ENCODE measurements around the gene SULT1A1. TPM values are rescaled to one million over a fixed set of nuclear protein-coding genes. Genes with fewer than 3 reads are reported as not detected.

Gene SULT1A1
- total RNA-seq, 1 experiment from 2014 or later, result 5.3 TPM

GRCh38 chr16:28563218-28563617, 46.6 kb downstream of the SULT1A1 start:
- no peaks in the 10 kb centered on the region for H3K4me1 Mint-ChIP-seq (ENCODE audit: insufficient read depth, unreplicated experiment)

GRCh38 chr16:28562199-28562598, 47.6 kb downstream of the SULT1A1 start:
- H3K9me3 Mint-ChIP-seq (ENCODE audit: unreplicated experiment), result peaks cover 7% of the 10 kb centered on the region
- no TSS peak for BruUV-seq (replicated peaks)
- ChIA-PET CTCF (no interaction called here), POLR2A (no interaction called here)
- H3K4me3 Mint-ChIP-seq (ENCODE audit: unreplicated experiment), result no peak overlapping the region
- no peak overlapping the region for H3K27ac Mint-ChIP-seq (ENCODE audit: low read depth, unreplicated experiment)
- peaks cover 15% of the 10 kb centered on the region for H3K36me3 Mint-ChIP-seq (ENCODE audit: insufficient read depth, unreplicated experiment)
- DNase-seq (ENCODE audit: unreplicated experiment), result no peak
- no peaks in the 10 kb centered on the region for H3K27me3 Mint-ChIP-seq (ENCODE audit: insufficient read depth, unreplicated experiment)
- no peak for TF ChIP-seq CTCF (IDR thresholded peaks at IDR 0.05; ENCODE audit: unreplicated experiment)
- H3K4me1 Mint-ChIP-seq (ENCODE audit: insufficient read depth, unreplicated experiment), result no peaks in the 10 kb centered on the region
- intact Hi-C loops (cut with micrococcal nuclease), result no loop called here

More at GRCh38 chr16:28563218-28563617, 46.6 kb downstream of the SULT1A1 start:
- H3K27me3 Mint-ChIP-seq (ENCODE audit: insufficient read depth, unreplicated experiment), result no peaks in the 10 kb centered on the region
- TF ChIP-seq CTCF (IDR thresholded peaks at IDR 0.05; ENCODE audit: unreplicated experiment), result no peak
- ChIA-PET POLR2A (interaction anchor here (1.3 kb wide), 1 partner anchor 9 kb away, joined by 4 read pairs; no protein-coding TSS in a partner anchor), CTCF (interaction anchor here (1.3 kb wide), 1 partner anchor 8 kb away, joined by 4 read pairs; no protein-coding TSS in a partner anchor)
- no TSS peak for BruUV-seq (replicated peaks)
- intact Hi-C loops (cut with micrococcal nuclease), result no loop called here
- H3K4me3 Mint-ChIP-seq (ENCODE audit: unreplicated experiment), result no peak overlapping the region
- no peak overlapping the region for H3K27ac Mint-ChIP-seq (ENCODE audit: low read depth, unreplicated experiment)
- DNase-seq (ENCODE audit: unreplicated experiment), result no peak
- H3K9me3 Mint-ChIP-seq (ENCODE audit: unreplicated experiment), result peaks cover 7% of the 10 kb centered on the region
- H3K36me3 Mint-ChIP-seq (ENCODE audit: insufficient read depth, unreplicated experiment), result peaks cover 11% of the 10 kb centered on the region

- Mint-ChIP-seq H3K27ac (ENCODE audit: low read depth, unreplicated experiment) (no peak overlapping the region), H3K9me3 (ENCODE audit: unreplicated experiment) (peaks cover 7% of the 10 kb centered on the region), H3K36me3 (ENCODE audit: insufficient read depth, unreplicated experiment) (peaks cover 15% of the 10 kb centered on the region), H3K27me3 (ENCODE audit: insufficient read depth, unreplicated experiment) (no peaks in the 10 kb centered on the region), H3K4me1 (ENCODE audit: insufficient read depth, unreplicated experiment) (no peaks in the 10 kb centered on the region), H3K4me3 (ENCODE audit: unreplicated experiment) (no peak overlapping the region)
- CTCF ChIA-PET, result no interaction called here
- TF ChIP-seq CTCF (IDR thresholded peaks at IDR 0.05; ENCODE audit: unreplicated experiment), result no peak
- BruUV-seq (replicated peaks), result no TSS peak
- intact Hi-C loops (cut with micrococcal nuclease), result no loop called here
- POLR2A ChIA-PET, result no interaction called here
- no peak for DNase-seq (ENCODE audit: unreplicated experiment)
These were observed 48.2 kb downstream of the SULT1A1 start for GRCh38 chr16:28561557-28562187.

GRCh38 chr16:28558456-28558855, 51.4 kb downstream of the SULT1A1 start:
- TF ChIP-seq CTCF (IDR thresholded peaks at IDR 0.05; ENCODE audit: unreplicated experiment), result no peak
- H3K4me3 Mint-ChIP-seq (ENCODE audit: unreplicated experiment), result no peak overlapping the region
- H3K9me3 Mint-ChIP-seq (ENCODE audit: unreplicated experiment), result no peaks in the 10 kb centered on the region
- CTCF ChIA-PET, result no interaction called here
- no peak overlapping the region for H3K27ac Mint-ChIP-seq (ENCODE audit: low read depth, unreplicated experiment)
- H3K36me3 Mint-ChIP-seq (ENCODE audit: insufficient read depth, unreplicated experiment), result peaks cover 9% of the 10 kb centered on the region
- H3K27me3 Mint-ChIP-seq (ENCODE audit: insufficient read depth, unreplicated experiment), result no peaks in the 10 kb centered on the region
- BruUV-seq (replicated peaks), result no TSS peak
- intact Hi-C loops (cut with micrococcal nuclease), result no loop called here
- POLR2A ChIA-PET, result no interaction called here
- no peak for DNase-seq (ENCODE audit: unreplicated experiment)
- peaks cover 7% of the 10 kb centered on the region for H3K4me1 Mint-ChIP-seq (ENCODE audit: insufficient read depth, unreplicated experiment)

All from MCF 10A (cell line).